ENCODE data around the gene SURF1. TPM values are rescaled to one million over a fixed set of nuclear protein-coding genes. Genes with fewer than 3 reads are reported as not detected.

Gene SURF1
- total RNA-seq, 4 donors from 2014 or later, result 35.0 to 59.4 (median 41.6) TPM

DNA sequence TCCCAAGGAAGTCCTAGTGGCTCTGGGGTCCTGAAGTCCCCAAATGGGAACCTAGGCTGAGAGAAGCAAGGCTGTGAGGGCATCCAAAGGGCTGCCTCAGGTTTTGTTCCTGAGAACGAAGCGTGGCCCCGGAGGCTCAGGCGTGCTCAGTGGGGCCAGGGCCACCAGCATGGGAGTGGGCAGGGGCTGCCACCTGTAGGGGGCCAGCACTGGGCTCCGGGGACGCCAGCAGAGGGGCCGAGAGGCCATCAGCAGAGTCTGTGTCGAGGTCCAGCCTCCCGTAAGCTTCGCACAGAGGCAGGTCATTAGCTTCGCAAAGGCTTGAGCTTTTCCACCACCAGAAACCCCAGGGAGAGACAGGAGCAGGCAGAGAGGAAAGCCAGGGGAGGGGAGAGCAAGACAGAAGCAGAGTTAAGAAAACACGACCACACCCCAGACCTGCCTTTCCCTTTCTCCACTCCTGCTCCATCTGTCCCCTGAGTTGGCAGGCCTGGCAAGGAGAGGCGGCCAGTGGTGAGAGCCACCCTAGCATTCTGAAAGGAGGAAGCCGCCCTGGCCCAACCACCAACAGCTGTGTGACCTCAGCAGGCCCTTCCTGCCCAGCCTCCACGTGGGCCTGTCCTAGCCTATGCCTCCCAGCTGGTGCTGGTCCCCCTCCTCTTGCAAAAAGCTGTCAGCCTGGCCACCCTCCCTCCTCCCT is 14.8 kb downstream of the SURF1 start:
- H3K27me3 ChIP-seq, result no peaks in the 10 kb centered on the region
- H3K4me1 ChIP-seq, result peaks cover 0 to 37% (median 10%) of the 10 kb centered on the region in 4 donors
- peak in 1 of 2 donors; percentile 23 for DNase-seq (ENCODE audit: low spot score in 2 of 2)
- peaks cover 0 to 74% (median 6%) of the 10 kb centered on the region in 3 donors for H3K36me3 ChIP-seq
- no peaks in the 10 kb centered on the region for H3K9me3 ChIP-seq
- WGBS, 2 donors, result 82 to 84% methylated on average over 14 to 15 of the region's 15 CpGs
- no peak overlapping the region for H3K4me3 ChIP-seq
- H3K27ac ChIP-seq, result peak overlapping the region in 2 of 4 donors; percentile 8 to 34
- peak in 1 of 2 donors; percentile 11 for TF ChIP-seq EP300 (IDR thresholded peaks at IDR 0.05)
- TF ChIP-seq POLR2A (IDR thresholded peaks at IDR 0.05), result peak in 1 of 2 donors; percentile 9
- TF ChIP-seq CTCF (IDR thresholded peaks at IDR 0.05), result no peak

- Histone ChIP-seq H3K27me3 (no peaks in the 10 kb centered on the region), H3K36me3 (peaks cover 0 to 73% (median 6%) of the 10 kb centered on the region in 3 donors), H3K4me1 (peaks cover 0 to 34% (median 5%) of the 10 kb centered on the region in 4 donors), H3K27ac (peak overlapping the region in 2 of 4 donors; percentile 8 to 34), H3K9me3 (no peaks in the 10 kb centered on the region), H3K4me3 (no peak overlapping the region)
- no peak for TF ChIP-seq EP300 (IDR thresholded peaks at IDR 0.05)
- TF ChIP-seq CTCF (IDR thresholded peaks at IDR 0.05), result no peak
- TF ChIP-seq POLR2A (IDR thresholded peaks at IDR 0.05), result no peak
- DNase-seq (ENCODE audit: low spot score in 2 of 2), result no peak
- WGBS, 2 donors, result 81 to 86% methylated on average over 11 to 13 of the region's 13 CpGs
Measured at GRCh38 chr9:133340916-133341315, 15.4 kb downstream of the SURF1 start.

DNA sequence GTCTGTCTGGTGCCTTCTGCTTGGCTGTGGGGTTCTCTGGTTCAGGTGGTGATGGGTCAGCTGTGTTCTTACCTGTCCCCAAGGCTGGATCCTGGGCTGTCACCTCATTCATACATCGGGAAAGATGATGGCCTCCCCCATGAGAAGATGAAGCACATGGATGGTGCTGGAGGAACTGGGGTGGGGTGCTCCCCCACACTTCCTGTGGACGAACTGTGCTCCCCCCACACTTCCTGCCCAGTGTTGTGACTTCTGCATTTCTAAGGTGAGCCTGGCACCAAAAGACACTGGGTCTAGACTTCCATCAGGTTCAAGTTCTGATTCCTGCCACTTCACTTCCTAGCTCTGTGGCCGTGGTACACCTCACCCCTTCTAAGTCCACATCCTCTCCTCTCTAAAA is 16.0 kb downstream of the SURF1 start:
- H3K27ac ChIP-seq, result peak overlapping the region in 1 of 4 donors; percentile 0
- DNase-seq (ENCODE audit: low spot score in 2 of 2), result no peak
- 70 to 95% methylated on average over 2 to 3 of the region's 3 CpGs for WGBS, 2 donors

DNA sequence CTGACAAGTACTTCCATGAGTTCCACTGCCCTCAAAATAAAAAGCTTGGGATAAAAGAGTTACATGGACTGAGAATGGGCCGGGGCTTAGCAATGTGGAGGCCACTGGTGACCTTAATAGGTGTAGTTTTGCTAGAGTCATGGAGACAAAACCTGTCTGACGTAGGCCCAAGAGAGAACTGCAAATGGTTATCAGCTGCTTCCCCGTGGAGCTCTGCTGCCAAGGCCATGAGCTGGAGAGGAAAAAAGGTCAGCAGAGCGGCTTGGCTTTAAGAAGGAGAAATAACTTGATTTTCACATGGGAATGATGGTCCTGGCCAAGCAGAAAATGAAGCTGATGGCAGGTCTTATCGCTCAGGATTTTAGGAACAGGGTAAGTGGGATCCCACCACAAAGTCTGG is 16.6 kb downstream of the SURF1 start:
- WGBS, 2 donors, result 60 to 72% methylated on average over 5 of the region's 5 CpGs

More for the DNA sequence above, 16.0 kb downstream of the SURF1 start:
- Histone ChIP-seq H3K4me1 (peaks cover 0 to 30% (median 8%) of the 10 kb centered on the region in 4 donors), H3K27me3 (no peaks in the 10 kb centered on the region), H3K9me3 (no peaks in the 10 kb centered on the region), H3K4me3 (no peak overlapping the region), H3K36me3 (peaks cover 0 to 66% (median 6%) of the 10 kb centered on the region in 3 donors)
- TF ChIP-seq CTCF (IDR thresholded peaks at IDR 0.05) (no peak), POLR2A (IDR thresholded peaks at IDR 0.05) (no peak), EP300 (IDR thresholded peaks at IDR 0.05) (no peak)

More for the DNA sequence above, 16.6 kb downstream of the SURF1 start:
- DNase-seq (ENCODE audit: low spot score in 2 of 2), result no peak
- no peak for TF ChIP-seq EP300 (IDR thresholded peaks at IDR 0.05)
- no peak for TF ChIP-seq POLR2A (IDR thresholded peaks at IDR 0.05)
- TF ChIP-seq CTCF (IDR thresholded peaks at IDR 0.05), result no peak
- Histone ChIP-seq H3K4me3 (no peak overlapping the region), H3K9me3 (no peaks in the 10 kb centered on the region), H3K36me3 (peaks cover 0 to 61% (median 6%) of the 10 kb centered on the region in 3 donors), H3K27me3 (no peaks in the 10 kb centered on the region), H3K4me1 (peaks cover 0 to 31% (median 14%) of the 10 kb centered on the region in 4 donors), H3K27ac (peak overlapping the region in 1 of 4 donors; percentile 0)

All from tibial nerve (tissue), 4 donors.